ENCODE measurements around the gene RERE.

DNA sequence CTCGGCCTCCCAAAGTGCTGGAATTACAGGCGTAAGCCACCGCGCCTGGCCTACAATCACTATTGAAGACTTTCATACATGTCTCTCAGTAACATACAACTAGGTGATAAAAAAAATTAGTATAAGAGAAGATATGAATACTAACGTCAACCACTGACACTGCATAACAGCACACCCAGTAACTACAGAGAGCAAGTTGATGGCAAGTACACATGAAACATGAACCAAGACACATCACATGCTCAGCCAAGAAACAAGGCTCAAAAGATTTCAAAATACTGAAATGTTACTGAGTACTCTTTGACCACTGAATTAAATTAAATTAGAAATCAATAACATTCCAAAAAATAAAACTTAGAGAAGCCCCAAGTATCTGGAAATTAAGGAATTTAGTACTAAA is 331.4 kb downstream of the RERE start:
- TF ChIP-seq, protein P1, sequence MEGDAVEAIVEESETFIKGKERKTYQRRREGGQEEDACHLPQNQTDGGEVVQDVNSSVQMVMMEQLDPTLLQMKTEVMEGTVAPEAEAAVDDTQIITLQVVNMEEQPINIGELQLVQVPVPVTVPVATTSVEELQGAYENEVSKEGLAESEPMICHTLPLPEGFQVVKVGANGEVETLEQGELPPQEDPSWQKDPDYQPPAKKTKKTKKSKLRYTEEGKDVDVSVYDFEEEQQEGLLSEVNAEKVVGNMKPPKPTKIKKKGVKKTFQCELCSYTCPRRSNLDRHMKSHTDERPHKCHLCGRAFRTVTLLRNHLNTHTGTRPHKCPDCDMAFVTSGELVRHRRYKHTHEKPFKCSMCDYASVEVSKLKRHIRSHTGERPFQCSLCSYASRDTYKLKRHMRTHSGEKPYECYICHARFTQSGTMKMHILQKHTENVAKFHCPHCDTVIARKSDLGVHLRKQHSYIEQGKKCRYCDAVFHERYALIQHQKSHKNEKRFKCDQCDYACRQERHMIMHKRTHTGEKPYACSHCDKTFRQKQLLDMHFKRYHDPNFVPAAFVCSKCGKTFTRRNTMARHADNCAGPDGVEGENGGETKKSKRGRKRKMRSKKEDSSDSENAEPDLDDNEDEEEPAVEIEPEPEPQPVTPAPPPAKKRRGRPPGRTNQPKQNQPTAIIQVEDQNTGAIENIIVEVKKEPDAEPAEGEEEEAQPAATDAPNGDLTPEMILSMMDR (IDR thresholded peaks at IDR 0.05) = no peak
- TF ChIP-seq POLR2A (IDR thresholded peaks at IDR 0.05) = no peak

Measured in body of pancreas (tissue), 4 donors.